CD14-positive monocyte (primary cell): Measurements from ENCODE around the gene UGT2A2. TPM values are rescaled to one million over a fixed set of nuclear protein-coding genes. Genes with fewer than 3 reads are reported as not detected.

ENCODE experiments used
- DNase-seq, 3 donors: peaks; one replicate each; pipeline ENCODE4 v3.0.0-alpha.2; 2011 to 2022
- H2AFZ ChIP-seq: 2 replicates; pipeline ENCODE4 v1.6.0; 2012; ENCODE audit warnings: mild to moderate bottlenecking, low read depth, low read length, inconsistent platforms; ENCODE audit not compliant: insufficient read depth, poor library complexity, severe bottlenecking
- H3K27ac ChIP-seq, 2 donors: 1 replicate in 1 of 2; 2 replicates in 1 of 2; pipeline ENCODE4 v1.5.1; 2012 to 2013; ENCODE audit warnings: low read length in 2 of 2, control low read depth in 1 of 2, inconsistent platforms in 1 of 2, low read depth in 1 of 2, mild to moderate bottlenecking in 1 of 2
- H3K27me3 ChIP-seq, 2 donors: one replicate each; pipeline versions ENCODE4 v1.6.0 to v1.6.1; 2011 to 2013; ENCODE audit warnings: low read length in 2 of 2; ENCODE audit not compliant: control insufficient read depth in 2 of 2, insufficient read depth in 2 of 2
- H3K36me3 ChIP-seq, 2 donors: replicated peaks in 1 of 2; 1 replicate in 1 of 2; 2 replicates in 1 of 2; pipeline versions ENCODE4 v1.5.1 to v1.6.1; 2012 to 2013; ENCODE audit warnings: low read length in 2 of 2, control low read depth in 1 of 2, inconsistent platforms in 1 of 2, mild to moderate bottlenecking in 1 of 2; ENCODE audit not compliant: insufficient read depth in 2 of 2, control insufficient read depth in 1 of 2
- H3K4me1 ChIP-seq, 2 donors: 1 replicate in 1 of 2; 2 replicates in 1 of 2; pipeline versions ENCODE4 v1.5.1 to v1.6.1; 2012 to 2013; ENCODE audit warnings: low read length in 2 of 2, control low read depth in 1 of 2, inconsistent platforms in 1 of 2, mild to moderate bottlenecking in 1 of 2, moderate library complexity in 1 of 2; ENCODE audit not compliant: insufficient read depth in 2 of 2, control insufficient read depth in 1 of 2
- H3K4me2 ChIP-seq: replicated peaks from 2 replicates; pipeline ENCODE3; 2012; ENCODE audit warnings: low read length, moderate library complexity, mild to moderate bottlenecking; ENCODE audit not compliant: poor library complexity, severe bottlenecking; ENCODE audit errors: extremely low read depth
- H3K4me3 ChIP-seq, 3 experiments: fragments of 200-600 bp in 1 of 3; sonication (generic) in 1 of 3; replicated peaks in 1 of 3; 1 replicate in 2 of 3; 2 replicates in 1 of 3; pipeline ENCODE4 v1.5.1; 2011 to 2013; ENCODE audit warnings: low read length in 3 of 3, mild to moderate bottlenecking in 3 of 3, control low read depth in 2 of 3, low read depth in 2 of 3, inconsistent platforms in 1 of 3, moderate library complexity in 1 of 3
- H3K79me2 ChIP-seq: 2 replicates; pipeline ENCODE4 v1.6.0; 2012; ENCODE audit warnings: mild to moderate bottlenecking, control low read depth, inconsistent platforms, low read length, moderate library complexity; ENCODE audit not compliant: insufficient read depth
- H3K9ac ChIP-seq: 2 replicates; pipeline ENCODE4 v1.6.0; 2017; ENCODE audit warnings: low read length, mild to moderate bottlenecking; ENCODE audit not compliant: insufficient read depth, poor library complexity, severe bottlenecking
- H3K9me3 ChIP-seq, 2 donors: replicated peaks in 1 of 2; 1 replicate in 1 of 2; 2 replicates in 1 of 2; pipeline versions ENCODE4 v1.5.1 to v1.6.1; 2012 to 2013; ENCODE audit warnings: low read length in 2 of 2, control low read depth in 1 of 2; ENCODE audit not compliant: control insufficient read depth in 1 of 2, insufficient read depth in 1 of 2
- H4K20me1 ChIP-seq: 2 replicates; pipeline ENCODE4 v1.6.0; 2012; ENCODE audit warnings: mild to moderate bottlenecking, low read length, control low read depth, moderate library complexity; ENCODE audit not compliant: insufficient read depth
- H3K27ac Mint-ChIP-seq, 7 donors: one replicate each; pipeline ENCODE4 v1.8.0; 2020; ENCODE audit warnings: mild to moderate bottlenecking in 7 of 7, mixed read lengths in 7 of 7, moderate library complexity in 6 of 7, inconsistent platforms in 2 of 7
- H3K27me3 Mint-ChIP-seq, 3 donors: one replicate each; pipeline ENCODE4 v1.8.0; 2021 to 2022; ENCODE audit warnings: low read depth in 3 of 3, mild to moderate bottlenecking in 3 of 3, mixed read lengths in 3 of 3, moderate library complexity in 3 of 3, inconsistent platforms in 1 of 3
- H3K36me3 Mint-ChIP-seq, 2 donors: one replicate each; pipeline ENCODE4 v1.8.0; 2020; ENCODE audit warnings: mixed read lengths in 2 of 2, inconsistent platforms in 1 of 2, mild to moderate bottlenecking in 1 of 2
- H3K4me1 Mint-ChIP-seq: one replicate; pipeline ENCODE4 v1.8.0; 2020; ENCODE audit warnings: mild to moderate bottlenecking, mixed read lengths
- H3K4me3 Mint-ChIP-seq, 2 donors: one replicate each; pipeline ENCODE4 v1.8.0; 2020; ENCODE audit warnings: mild to moderate bottlenecking in 2 of 2, mixed read lengths in 2 of 2, moderate library complexity in 1 of 2
- H3K9me3 Mint-ChIP-seq, 7 donors: one replicate each; pipeline ENCODE4 v1.8.0; 2020 to 2022; ENCODE audit warnings: mixed read lengths in 7 of 7, mild to moderate bottlenecking in 6 of 7, moderate library complexity in 6 of 7, inconsistent platforms in 2 of 7
- WGBS: methylation state at CpG from one replicate; pipeline ENCODE4 v1.1.5; 2013; ENCODE audit warnings: missing lambda C conversion rate; ENCODE audit not compliant: insufficient coverage; 5-methylcytosine and 5-hydroxymethylcytosine counted together
- intact Hi-C, 2 donors: fragments of 100-400 bp; cut with micrococcal nuclease; formaldehyde crosslinking; loops; one replicate each; pipeline versions ENCODE4 v1.15.0 to v1.15.1; 2023
- polyA plus RNA-seq, 3 donors: library from polyadenylated mRNA; depleted of rRNA in 1 of 3; unstranded in 2 of 3; stranded (reverse) in 1 of 3; fragments of 300-500 nt in 2 of 3; fragments of >200 nt in 1 of 3; fragmentation: Illumina TruSeq in 2 of 3; gene quantifications; 1 replicate in 2 of 3; 2 replicates in 1 of 3; pipeline ENCODE4 v1.2.3, GENCODE V29; 2012 to 2021
- TF ChIP-seq, protein P1 (sequence below): fragments of 200-600 bp; IDR thresholded peaks from one replicate; pipeline ENCODE4 v1.8.0; 2022; ENCODE audit warnings: antibody characterized with exemption, mild to moderate bottlenecking

The UGT2A2 gene
- polyA plus RNA-seq, 3 donors: not detected

DNA sequence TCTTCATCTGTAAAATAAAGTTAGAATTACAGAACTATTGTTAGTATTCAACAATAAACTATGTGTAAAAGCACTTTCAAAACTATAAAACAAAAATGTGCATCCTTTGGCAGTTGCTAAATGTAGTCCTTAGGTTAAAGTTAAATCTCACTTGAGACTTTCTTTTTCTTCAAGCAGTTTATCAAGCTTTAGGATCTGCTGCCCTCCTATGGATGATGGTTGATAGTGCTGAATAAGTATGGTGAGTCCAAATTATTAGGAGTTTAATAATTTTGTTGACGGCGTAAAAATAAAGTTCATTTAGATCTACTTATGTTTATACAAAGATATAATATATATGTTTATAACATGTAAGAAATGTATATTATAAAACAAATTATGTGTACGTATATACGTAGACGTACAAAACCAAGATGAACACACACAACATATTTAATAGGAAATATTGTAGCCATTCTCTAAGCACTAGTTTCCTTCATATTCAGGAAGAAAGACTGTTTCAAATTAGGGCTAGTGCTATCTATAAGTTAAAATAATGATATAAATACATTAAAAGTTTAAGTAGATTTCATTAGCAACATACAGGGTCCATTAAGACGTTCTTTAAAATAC is 22.3 kb downstream of the UGT2A2 start:
- H3K4me1 ChIP-seq: no peaks in the 10 kb centered on the region
- no peaks in the 10 kb centered on the region for H3K36me3 ChIP-seq
- no peaks in the 10 kb centered on the region for H3K27me3 ChIP-seq
- Mint-ChIP-seq H3K27me3 (peaks cover 0 to 3% (median 1%) of the 10 kb centered on the region in 3 donors), H3K36me3 (no peaks in the 10 kb centered on the region), H3K27ac (no peak overlapping the region), H3K4me1 (no peaks in the 10 kb centered on the region), H3K9me3 (peaks cover 0 to 3% (median 0%) of the 10 kb centered on the region in 7 donors), H3K4me3 (no peak overlapping the region)
- DNase-seq: no peak
- no CpG with 5 or more reads among the region's 6 CpGs for WGBS
- H3K27ac ChIP-seq: no peak overlapping the region
- no peak overlapping the region for H3K9ac ChIP-seq
- intact Hi-C loops: no loop called here
- TF ChIP-seq, protein P1, sequence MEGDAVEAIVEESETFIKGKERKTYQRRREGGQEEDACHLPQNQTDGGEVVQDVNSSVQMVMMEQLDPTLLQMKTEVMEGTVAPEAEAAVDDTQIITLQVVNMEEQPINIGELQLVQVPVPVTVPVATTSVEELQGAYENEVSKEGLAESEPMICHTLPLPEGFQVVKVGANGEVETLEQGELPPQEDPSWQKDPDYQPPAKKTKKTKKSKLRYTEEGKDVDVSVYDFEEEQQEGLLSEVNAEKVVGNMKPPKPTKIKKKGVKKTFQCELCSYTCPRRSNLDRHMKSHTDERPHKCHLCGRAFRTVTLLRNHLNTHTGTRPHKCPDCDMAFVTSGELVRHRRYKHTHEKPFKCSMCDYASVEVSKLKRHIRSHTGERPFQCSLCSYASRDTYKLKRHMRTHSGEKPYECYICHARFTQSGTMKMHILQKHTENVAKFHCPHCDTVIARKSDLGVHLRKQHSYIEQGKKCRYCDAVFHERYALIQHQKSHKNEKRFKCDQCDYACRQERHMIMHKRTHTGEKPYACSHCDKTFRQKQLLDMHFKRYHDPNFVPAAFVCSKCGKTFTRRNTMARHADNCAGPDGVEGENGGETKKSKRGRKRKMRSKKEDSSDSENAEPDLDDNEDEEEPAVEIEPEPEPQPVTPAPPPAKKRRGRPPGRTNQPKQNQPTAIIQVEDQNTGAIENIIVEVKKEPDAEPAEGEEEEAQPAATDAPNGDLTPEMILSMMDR: no peak
- H3K79me2 ChIP-seq: no peaks in the 10 kb centered on the region
- no peak overlapping the region for H3K4me3 ChIP-seq
- H3K4me2 ChIP-seq: no peak overlapping the region
- no peaks in the 10 kb centered on the region for H4K20me1 ChIP-seq
- H2AFZ ChIP-seq: no peak overlapping the region
- H3K9me3 ChIP-seq: no peaks in the 10 kb centered on the region

DNA sequence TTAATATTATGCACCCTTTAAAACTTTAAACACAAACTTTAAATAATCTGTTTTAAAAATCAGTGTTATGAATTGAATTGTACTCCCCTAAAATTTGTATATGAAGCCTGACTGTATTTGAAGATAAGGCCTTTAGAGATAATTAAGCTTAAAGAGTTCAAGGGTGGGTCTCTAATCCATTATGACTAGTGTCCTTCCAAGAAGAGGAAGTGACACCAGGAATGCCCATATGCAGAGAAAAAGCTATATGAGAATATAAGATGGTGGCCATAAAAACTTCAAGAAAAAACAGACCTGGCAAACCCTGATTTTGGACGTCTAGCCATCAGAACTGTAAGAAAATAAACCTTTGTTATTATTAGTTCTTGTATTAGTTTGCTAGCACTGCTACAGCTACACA is 29.0 kb downstream of the UGT2A2 start:
- no peaks in the 10 kb centered on the region for H3K36me3 Mint-ChIP-seq
- H3K27ac Mint-ChIP-seq: no peak overlapping the region
- WGBS: no CpG with 5 or more reads among the region's 1 CpG
- no peak overlapping the region for H3K9ac ChIP-seq
- DNase-seq: no peak
- intact Hi-C loops: no loop called here
- H3K4me3 Mint-ChIP-seq: no peak overlapping the region
- no peaks in the 10 kb centered on the region for H3K4me1 ChIP-seq
- no peak overlapping the region for H3K4me3 ChIP-seq
- TF ChIP-seq, protein P1: no peak
- H3K4me1 Mint-ChIP-seq: no peaks in the 10 kb centered on the region
- H4K20me1 ChIP-seq: no peaks in the 10 kb centered on the region
- no peaks in the 10 kb centered on the region for H3K27me3 ChIP-seq
- no peaks in the 10 kb centered on the region for H3K36me3 ChIP-seq
- H3K9me3 Mint-ChIP-seq: peaks cover 0 to 6% (median 2%) of the 10 kb centered on the region in 7 donors
- H3K27me3 Mint-ChIP-seq: peaks cover 0 to 2% (median 1%) of the 10 kb centered on the region in 3 donors
- H3K9me3 ChIP-seq: no peaks in the 10 kb centered on the region
- H2AFZ ChIP-seq: no peak overlapping the region
- no peak overlapping the region for H3K4me2 ChIP-seq
- no peak overlapping the region for H3K27ac ChIP-seq
- no peaks in the 10 kb centered on the region for H3K79me2 ChIP-seq
